ENCODE results near the gene KCNE4. TPM values are rescaled to one million over a fixed set of nuclear protein-coding genes. Genes with fewer than 3 reads are reported as not detected.
A peak's percentile ranks its signal among the peaks of the same experiment; 100 is the strongest.
"Not testable (repeated sequence)": the region's sequence is repeated elsewhere in the genome, so short reads cannot be mapped to it uniquely, and the experiment has no call there.

The KCNE4 gene
- total RNA-seq, 1 donor from 2014 or later, result 0.27 TPM

- TF ChIP-seq CTCF (IDR thresholded peaks at IDR 0.05; ENCODE audit: insufficient read depth, low read depth, low read length) (no peak), EZH2 (IDR thresholded peaks at IDR 0.05; ENCODE audit: insufficient read depth, low read length) (no peak)
- peaks cover 2% of the 10 kb centered on the region for H3K36me3 Mint-ChIP-seq (ENCODE audit: low read depth, unreplicated experiment)
- no peak overlapping the region for H3K4me3 Mint-ChIP-seq (ENCODE audit: unreplicated experiment)
- no peaks in the 10 kb centered on the region for H3K9me3 ChIP-seq (ENCODE audit: insufficient read depth, low read depth, low read length)
- H3K4me3 ChIP-seq (ENCODE audit: insufficient read depth, low read depth, low read length), result no peak overlapping the region
- H3K9me3 Mint-ChIP-seq (ENCODE audit: unreplicated experiment), result peaks cover 14% of the 10 kb centered on the region
- H3K4me2 ChIP-seq (ENCODE audit: low read length), result no peak overlapping the region
- peaks cover 10% of the 10 kb centered on the region for H3K4me1 ChIP-seq (ENCODE audit: insufficient read depth, low read length)
- FAIRE-seq (no peak), DNase-seq (ENCODE audit: low read depth) (no peak)
- H3K36me3 ChIP-seq (ENCODE audit: insufficient read depth, low read length), result no peaks in the 10 kb centered on the region
- no peaks in the 10 kb centered on the region for H3K79me2 ChIP-seq (ENCODE audit: insufficient read depth, low read length)
- H3K9ac ChIP-seq (ENCODE audit: low read length), result no peak overlapping the region
- H4K20me1 ChIP-seq (ENCODE audit: insufficient read depth, low read length), result no peaks in the 10 kb centered on the region
- no peak overlapping the region for H3K27ac Mint-ChIP-seq (ENCODE audit: unreplicated experiment)
- H3K4me1 Mint-ChIP-seq (ENCODE audit: low read depth, unreplicated experiment), result peaks cover 36% of the 10 kb centered on the region
- no peak overlapping the region for H2AFZ ChIP-seq (ENCODE audit: low read depth, low read length)
- no peaks in the 10 kb centered on the region for H3K27me3 ChIP-seq (ENCODE audit: insufficient read depth, low read length)
- H3K27me3 Mint-ChIP-seq (ENCODE audit: low read depth, unreplicated experiment), result no peaks in the 10 kb centered on the region
- no peak overlapping the region for H3K27ac ChIP-seq (ENCODE audit: low read depth, low read length)
These were observed 27.9 kb downstream of the KCNE4 start for GRCh38 chr2:223079925-223080324.

- Mint-ChIP-seq H3K27ac (ENCODE audit: unreplicated experiment) (peak overlapping the region; percentile 13), H3K4me1 (ENCODE audit: low read depth, unreplicated experiment) (peaks cover 34% of the 10 kb centered on the region), H3K9me3 (ENCODE audit: unreplicated experiment) (peaks cover 11% of the 10 kb centered on the region)
- H3K9ac ChIP-seq (ENCODE audit: low read length); H3K27ac ChIP-seq (ENCODE audit: low read depth, low read length); H3K4me2 ChIP-seq (ENCODE audit: low read length); H3K4me3 Mint-ChIP-seq (ENCODE audit: unreplicated experiment); H3K4me3 ChIP-seq (ENCODE audit: insufficient read depth, low read depth, low read length); H3K9me3 ChIP-seq (ENCODE audit: insufficient read depth, low read depth, low read length); H3K27me3 Mint-ChIP-seq (ENCODE audit: low read depth, unreplicated experiment); H3K79me2 ChIP-seq (ENCODE audit: insufficient read depth, low read length); FAIRE-seq; H4K20me1 ChIP-seq (ENCODE audit: insufficient read depth, low read length); H3K36me3 Mint-ChIP-seq (ENCODE audit: low read depth, unreplicated experiment); H2AFZ ChIP-seq (ENCODE audit: low read depth, low read length); H3K36me3 ChIP-seq (ENCODE audit: insufficient read depth, low read length); H3K27me3 ChIP-seq (ENCODE audit: insufficient read depth, low read length): not testable (repeated sequence)
- peaks cover 10% of the 10 kb centered on the region for H3K4me1 ChIP-seq (ENCODE audit: insufficient read depth, low read length)
- DNase-seq (ENCODE audit: low read depth), result peak; percentile 66
These were observed 28.9 kb downstream of the KCNE4 start for GRCh38 chr2:223080790-223081360.

GRCh38 chr2:223081789-223082188, 29.8 kb downstream of the KCNE4 start:
- H3K9me3 Mint-ChIP-seq (ENCODE audit: unreplicated experiment), result peaks cover 7% of the 10 kb centered on the region
- no peak for FAIRE-seq
- H3K36me3 Mint-ChIP-seq (ENCODE audit: low read depth, unreplicated experiment), result peaks cover 1% of the 10 kb centered on the region

More at GRCh38 chr2:223081789-223082188, 29.8 kb downstream of the KCNE4 start:
- peak; percentile 63 for DNase-seq (ENCODE audit: low read depth)
- Mint-ChIP-seq H3K4me1 (ENCODE audit: low read depth, unreplicated experiment) (peaks cover 24% of the 10 kb centered on the region), H3K4me3 (ENCODE audit: unreplicated experiment) (no peak overlapping the region), H3K27me3 (ENCODE audit: low read depth, unreplicated experiment) (no peaks in the 10 kb centered on the region), H3K27ac (ENCODE audit: unreplicated experiment) (no peak overlapping the region)
- H4K20me1 ChIP-seq (ENCODE audit: insufficient read depth, low read length), result no peaks in the 10 kb centered on the region
- no peak overlapping the region for H3K9ac ChIP-seq (ENCODE audit: low read length)
- no peaks in the 10 kb centered on the region for H3K27me3 ChIP-seq (ENCODE audit: insufficient read depth, low read length)
- no peaks in the 10 kb centered on the region for H3K79me2 ChIP-seq (ENCODE audit: insufficient read depth, low read length)
- no peak overlapping the region for H3K4me3 ChIP-seq (ENCODE audit: insufficient read depth, low read depth, low read length)
- H2AFZ ChIP-seq (ENCODE audit: low read depth, low read length), result no peak overlapping the region
- H3K9me3 ChIP-seq (ENCODE audit: insufficient read depth, low read depth, low read length), result no peaks in the 10 kb centered on the region
- no peaks in the 10 kb centered on the region for H3K36me3 ChIP-seq (ENCODE audit: insufficient read depth, low read length)
- TF ChIP-seq EZH2 (IDR thresholded peaks at IDR 0.05; ENCODE audit: insufficient read depth, low read length), result no peak
- TF ChIP-seq CTCF (IDR thresholded peaks at IDR 0.05; ENCODE audit: insufficient read depth, low read depth, low read length), result no peak
- no peak overlapping the region for H3K4me2 ChIP-seq (ENCODE audit: low read length)
- H3K27ac ChIP-seq (ENCODE audit: low read depth, low read length), result no peak overlapping the region
- peaks cover 3% of the 10 kb centered on the region for H3K4me1 ChIP-seq (ENCODE audit: insufficient read depth, low read length)
